Activated CD4-positive, CD25-positive, alpha-beta regulatory T cell treated with anti-CD3 and anti-CD28 coated beads, Interleukin-2, amount 50 U/mL, for 16 hours (primary cell): ENCODE data around the gene GLIS2.

ENCODE experiments used
- DNase-seq: peaks from one replicate; pipeline ENCODE4 v3.0.0-alpha.2; 2020; ENCODE audit warnings: low read depth, low spot score

GLIS2 gene

GRCh38 chr16:4315186-4316107 lies at the start of gene GLIS2:
Gene GLIS2 (plus strand): TSS chr16:4316067. CDS start chr16:4332281, 16,214 bp downstream.
- no peak for DNase-seq

GRCh38 chr16:4266372-4266771 lies 49.5 kb upstream of the GLIS2 start:
- no peak for DNase-seq

- no peak for DNase-seq
These were observed 45.8 kb upstream of the GLIS2 start for GRCh38 chr16:4270091-4270490.

- DNase-seq = no peak
These were observed 45.3 kb upstream of the GLIS2 start for GRCh38 chr16:4270595-4270994.

- peak; percentile 75 for DNase-seq
These were observed 44.4 kb upstream of the GLIS2 start for GRCh38 chr16:4271176-4272113.

- DNase-seq = peak; percentile 21
These were observed 43.5 kb upstream of the GLIS2 start for GRCh38 chr16:4272114-4272956.

GRCh38 chr16:4273858-4274311 lies 42.0 kb upstream of the GLIS2 start:
- DNase-seq = peak; percentile 16

- DNase-seq = no peak
These were observed 40.0 kb upstream of the GLIS2 start for GRCh38 chr16:4275861-4276260.

GRCh38 chr16:4277987-4278513 lies 37.8 kb upstream of the GLIS2 start:
- DNase-seq = no peak

GRCh38 chr16:4280625-4281024 lies 35.2 kb upstream of the GLIS2 start:
- DNase-seq = no peak

- DNase-seq = no peak
These were observed 32.4 kb upstream of the GLIS2 start for GRCh38 chr16:4283441-4283840.

- no peak for DNase-seq
These were observed 31.9 kb upstream of the GLIS2 start for GRCh38 chr16:4283939-4284338.

GRCh38 chr16:4285167-4285566 lies 30.7 kb upstream of the GLIS2 start:
- no peak for DNase-seq

GRCh38 chr16:4288148-4288921 lies 27.5 kb upstream of the GLIS2 start:
- DNase-seq = peak; percentile 62

GRCh38 chr16:4290236-4290830 lies 25.5 kb upstream of the GLIS2 start:
- DNase-seq = no peak

- DNase-seq = no peak
These were observed 24.2 kb upstream of the GLIS2 start for GRCh38 chr16:4291699-4292098.

GRCh38 chr16:4293181-4293716 lies 22.6 kb upstream of the GLIS2 start:
- no peak for DNase-seq

- DNase-seq = no peak
These were observed 21.9 kb upstream of the GLIS2 start for GRCh38 chr16:4293822-4294457.

- DNase-seq = no peak
These were observed 20.3 kb upstream of the GLIS2 start for GRCh38 chr16:4295581-4295980.
